Glutamatergic neuron (in vitro differentiated cells): ENCODE data around the gene NCL. TPM values are rescaled to one million over a fixed set of nuclear protein-coding genes. Genes with fewer than 3 reads are reported as not detected.
"Not testable (repeated sequence)": the region's sequence is repeated elsewhere in the genome, so short reads cannot be mapped to it uniquely, and the experiment has no call there.

Experiments used
- DNase-seq: peaks from one replicate; pipeline ENCODE4 v3.0.0; 2022
- H3K27ac Mint-ChIP-seq: one replicate; pipeline ENCODE4 v1.8.0; 2020; ENCODE audit warnings: mild to moderate bottlenecking, mixed read lengths, inconsistent platforms; ENCODE audit not compliant: unreplicated experiment
- H3K27me3 Mint-ChIP-seq: one replicate; pipeline ENCODE4 v1.8.0; 2020; ENCODE audit warnings: mild to moderate bottlenecking, moderate library complexity, mixed read lengths, inconsistent platforms; ENCODE audit not compliant: unreplicated experiment
- H3K36me3 Mint-ChIP-seq: one replicate; pipeline ENCODE4 v1.8.0; 2020; ENCODE audit warnings: mild to moderate bottlenecking, mixed read lengths, inconsistent platforms; ENCODE audit not compliant: unreplicated experiment
- H3K4me1 Mint-ChIP-seq: one replicate; pipeline ENCODE4 v1.8.0; 2020; ENCODE audit warnings: mild to moderate bottlenecking, low read depth, mixed read lengths, inconsistent platforms; ENCODE audit not compliant: unreplicated experiment
- H3K4me3 Mint-ChIP-seq: one replicate; pipeline ENCODE4 v1.8.0; 2020; ENCODE audit warnings: mild to moderate bottlenecking, mixed read lengths, inconsistent platforms; ENCODE audit not compliant: unreplicated experiment
- H3K9me3 Mint-ChIP-seq: one replicate; pipeline ENCODE4 v1.8.0; 2020; ENCODE audit warnings: mild to moderate bottlenecking, moderate library complexity, mixed read lengths, inconsistent platforms; ENCODE audit not compliant: unreplicated experiment
- total RNA-seq: library from RNA; stranded (reverse); fragmentation: NEBNext Ultra II Directional; extraction: Animal tissue kit (Norgen Biotek cat#: 25700); gene quantifications from one replicate; pipeline ENCODE4 v1.2.1, GENCODE V29; 2021; ENCODE audit not compliant: unreplicated experiment
- TF ChIP-seq, protein P1 (sequence below): fragments of 200-600 bp; sonication (generic); IDR thresholded peaks from one replicate; pipeline ENCODE4 v1.5.0; 2021; ENCODE audit not compliant: partially characterized antibody, unreplicated experiment

The NCL gene
- total RNA-seq, 1 donor from 2014 or later: 320 TPM

DNA sequence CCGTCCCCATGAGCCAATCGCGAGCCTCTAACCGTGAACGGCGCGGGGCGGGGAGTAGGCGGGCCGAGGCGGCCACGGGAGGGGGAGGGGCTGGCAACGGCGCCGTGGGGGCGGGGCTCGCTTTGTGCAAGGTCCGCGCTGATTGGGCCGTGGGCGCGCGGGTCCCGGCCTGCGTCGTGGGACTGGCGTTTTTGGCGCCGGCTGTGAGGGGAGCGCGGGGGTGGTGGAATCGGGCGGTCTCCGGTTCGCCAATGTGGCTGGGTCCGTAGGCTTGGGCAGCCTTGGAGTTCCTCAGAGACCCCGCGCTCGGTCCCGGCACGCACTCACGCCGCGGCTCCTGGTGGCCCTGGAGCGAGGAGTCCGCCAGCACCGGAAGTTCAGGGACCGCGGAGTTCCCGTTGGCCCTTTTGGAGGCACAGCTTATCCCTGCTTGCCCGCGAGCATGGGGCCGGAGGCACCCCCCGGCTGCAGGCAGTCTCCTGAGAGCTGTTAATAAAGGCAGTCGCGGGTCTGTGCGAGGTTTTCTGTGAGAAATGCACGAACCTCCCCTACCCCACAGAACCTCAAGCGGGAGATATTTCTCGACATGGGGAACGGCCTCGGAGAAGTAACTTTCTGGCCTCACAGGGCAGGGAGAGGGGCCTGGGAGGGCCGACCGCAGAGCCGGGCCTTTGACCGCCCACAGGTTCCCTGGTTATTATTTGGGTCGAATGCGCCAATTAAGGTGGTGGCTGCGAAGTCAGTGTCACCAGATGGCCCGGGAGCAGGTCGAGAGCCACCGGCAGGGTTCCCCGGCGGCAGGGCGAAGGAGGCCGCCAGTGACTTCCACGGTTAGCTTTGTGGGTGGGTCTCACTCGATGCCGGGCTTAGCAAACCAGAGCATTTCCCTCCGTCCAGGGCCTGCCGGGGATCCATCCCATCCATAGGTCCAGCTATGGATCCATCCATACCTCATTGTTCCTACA, 574 bp upstream of the NCL start:
- Mint-ChIP-seq H3K27ac (peak overlapping the region; percentile 96), H3K9me3 (peaks cover 6% of the 10 kb centered on the region), H3K27me3 (peaks cover 9% of the 10 kb centered on the region), H3K4me1 (peaks cover 17% of the 10 kb centered on the region), H3K36me3 (peaks cover 11% of the 10 kb centered on the region), H3K4me3 (peak overlapping the region; percentile 96)
- peak; percentile 99 for DNase-seq
- TF ChIP-seq, protein P1, sequence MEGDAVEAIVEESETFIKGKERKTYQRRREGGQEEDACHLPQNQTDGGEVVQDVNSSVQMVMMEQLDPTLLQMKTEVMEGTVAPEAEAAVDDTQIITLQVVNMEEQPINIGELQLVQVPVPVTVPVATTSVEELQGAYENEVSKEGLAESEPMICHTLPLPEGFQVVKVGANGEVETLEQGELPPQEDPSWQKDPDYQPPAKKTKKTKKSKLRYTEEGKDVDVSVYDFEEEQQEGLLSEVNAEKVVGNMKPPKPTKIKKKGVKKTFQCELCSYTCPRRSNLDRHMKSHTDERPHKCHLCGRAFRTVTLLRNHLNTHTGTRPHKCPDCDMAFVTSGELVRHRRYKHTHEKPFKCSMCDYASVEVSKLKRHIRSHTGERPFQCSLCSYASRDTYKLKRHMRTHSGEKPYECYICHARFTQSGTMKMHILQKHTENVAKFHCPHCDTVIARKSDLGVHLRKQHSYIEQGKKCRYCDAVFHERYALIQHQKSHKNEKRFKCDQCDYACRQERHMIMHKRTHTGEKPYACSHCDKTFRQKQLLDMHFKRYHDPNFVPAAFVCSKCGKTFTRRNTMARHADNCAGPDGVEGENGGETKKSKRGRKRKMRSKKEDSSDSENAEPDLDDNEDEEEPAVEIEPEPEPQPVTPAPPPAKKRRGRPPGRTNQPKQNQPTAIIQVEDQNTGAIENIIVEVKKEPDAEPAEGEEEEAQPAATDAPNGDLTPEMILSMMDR: no peak

DNA sequence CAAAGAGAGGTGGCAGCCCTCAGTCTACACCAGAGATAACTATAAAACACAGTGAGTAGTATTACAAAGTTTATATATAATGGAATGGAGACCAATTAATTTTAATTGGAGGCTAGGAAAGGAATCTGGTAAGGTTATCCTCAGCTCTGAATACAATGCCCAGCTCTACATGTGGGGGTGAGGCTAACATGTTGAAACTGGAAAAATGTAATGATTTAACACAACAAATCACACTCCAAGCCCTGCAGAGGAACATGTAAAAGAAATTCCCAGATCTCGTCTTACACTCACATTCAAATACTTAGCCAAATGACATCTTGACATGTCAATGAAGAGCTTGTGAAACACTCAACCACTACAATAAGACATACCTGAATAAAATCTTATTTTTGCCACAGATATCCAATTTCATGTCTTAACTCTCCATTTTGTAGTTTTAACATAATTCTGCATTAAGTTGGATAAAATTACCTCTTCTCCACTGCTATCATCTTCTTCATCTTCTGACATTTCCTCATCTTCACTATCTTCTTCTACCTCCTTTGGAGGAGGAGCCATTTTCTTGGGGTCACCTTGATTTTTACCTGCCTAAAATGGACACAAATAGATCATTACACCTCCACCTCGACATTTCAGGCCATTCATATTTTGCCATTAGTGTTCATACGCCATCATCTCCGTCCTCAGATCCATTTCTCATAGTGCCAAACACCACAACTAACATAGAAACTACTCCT, 1.4 kb downstream of the NCL start:
- DNase-seq: no peak
- peak overlapping the region; percentile 96 for H3K4me3 Mint-ChIP-seq
- peaks cover 13% of the 10 kb centered on the region for H3K4me1 Mint-ChIP-seq
- H3K9me3 Mint-ChIP-seq: peaks cover 6% of the 10 kb centered on the region
- peak overlapping the region; percentile 69 for H3K27ac Mint-ChIP-seq
- H3K27me3 Mint-ChIP-seq: peaks cover 8% of the 10 kb centered on the region
- peaks cover 6% of the 10 kb centered on the region for H3K36me3 Mint-ChIP-seq
- TF ChIP-seq, protein P1: no peak

DNA sequence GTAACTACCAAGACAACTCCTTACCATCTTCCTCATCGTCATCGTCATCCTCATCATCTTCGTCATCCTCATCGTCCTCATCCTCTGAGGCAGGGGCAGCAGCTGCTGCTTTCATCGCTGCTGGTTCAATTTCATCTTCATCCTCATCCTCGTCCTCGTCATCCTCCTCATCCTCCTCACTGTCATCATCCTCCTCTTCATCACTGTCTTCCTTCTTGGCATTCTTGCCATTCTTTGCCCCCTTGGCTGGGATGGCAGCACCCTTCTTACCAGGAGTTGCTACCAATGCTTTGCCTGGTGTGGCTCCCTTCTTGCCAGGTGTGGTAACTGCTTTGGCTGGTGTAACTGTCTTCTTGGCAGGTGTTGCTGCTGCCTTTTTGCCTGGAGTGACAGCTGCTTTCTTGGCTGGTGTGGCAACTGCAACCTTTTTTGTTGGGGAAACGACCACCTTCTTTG, 2.7 kb downstream of the NCL start:
- peaks cover 6% of the 10 kb centered on the region for H3K36me3 Mint-ChIP-seq
- H3K4me1 Mint-ChIP-seq: peaks cover 13% of the 10 kb centered on the region
- peaks cover 8% of the 10 kb centered on the region for H3K27me3 Mint-ChIP-seq
- no peak overlapping the region for H3K27ac Mint-ChIP-seq
- DNase-seq: no peak
- peaks cover 5% of the 10 kb centered on the region for H3K9me3 Mint-ChIP-seq
- H3K4me3 Mint-ChIP-seq: peak overlapping the region; percentile 17
- TF ChIP-seq, protein P1: no peak

DNA sequence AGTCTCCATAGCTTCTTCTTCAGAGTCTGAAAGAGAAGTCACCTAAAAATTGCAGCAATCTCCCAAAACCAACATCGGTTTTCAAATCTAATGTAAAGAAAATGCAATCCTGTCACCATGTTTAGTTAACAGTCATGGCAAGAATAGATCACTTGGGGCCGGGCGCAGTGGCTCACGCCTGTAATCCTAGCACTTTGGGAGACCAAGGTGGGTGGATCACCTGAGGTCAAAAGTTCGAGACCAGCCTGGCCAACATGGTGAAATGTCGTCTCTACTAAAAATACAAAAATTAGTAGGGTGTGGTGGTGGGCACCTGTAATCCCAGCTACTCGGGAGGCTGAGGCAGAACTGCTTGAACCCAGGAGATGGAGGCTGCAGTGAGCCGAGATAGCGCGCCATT, 3.4 kb downstream of the NCL start:
- not testable (repeated sequence) for H3K9me3 Mint-ChIP-seq

DNA sequence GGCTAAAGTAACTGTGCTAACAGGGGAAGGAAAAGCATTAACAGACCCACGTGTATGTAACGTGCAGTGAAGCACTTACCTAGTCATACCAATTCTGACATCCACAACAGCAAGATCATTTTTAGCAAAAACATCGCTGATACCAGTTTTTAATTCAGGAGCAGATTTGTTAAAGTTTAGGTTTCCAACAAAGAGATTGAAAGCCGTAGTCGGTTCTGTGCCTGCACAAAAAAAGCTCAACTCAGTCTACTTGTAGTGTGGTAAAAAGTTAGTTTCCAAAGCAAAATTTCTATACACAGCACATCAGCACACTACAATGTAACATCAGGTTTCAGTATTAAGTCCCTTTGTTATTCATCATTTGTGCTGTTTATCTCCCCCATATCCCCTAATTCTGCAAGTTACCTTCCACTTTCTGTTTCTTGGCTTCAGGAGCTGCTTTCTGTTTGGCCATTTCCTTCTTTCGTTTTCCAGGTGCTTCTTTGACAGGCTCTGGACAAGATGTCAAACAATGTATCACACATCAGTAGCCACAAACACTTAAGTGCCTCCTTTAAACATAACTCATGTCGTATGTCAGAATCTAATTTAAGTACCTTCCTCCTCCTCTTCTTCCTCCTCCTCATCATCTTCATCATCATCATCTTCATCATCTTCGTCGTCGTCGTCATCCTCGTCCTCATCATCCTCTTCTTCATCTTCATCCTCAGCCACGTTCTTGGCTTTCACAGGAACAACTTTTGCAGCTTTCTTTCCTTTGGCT, 4.0 kb downstream of the NCL start:
- no peak overlapping the region for H3K4me3 Mint-ChIP-seq
- TF ChIP-seq, protein P1: no peak
- peaks cover 5% of the 10 kb centered on the region for H3K27me3 Mint-ChIP-seq
- H3K27ac Mint-ChIP-seq: no peak overlapping the region
- peaks cover 2% of the 10 kb centered on the region for H3K9me3 Mint-ChIP-seq
- peaks cover 11% of the 10 kb centered on the region for H3K4me1 Mint-ChIP-seq
- peaks cover 6% of the 10 kb centered on the region for H3K36me3 Mint-ChIP-seq
- no peak for DNase-seq

More for the DNA sequence above, 3.4 kb downstream of the NCL start:
- not testable (repeated sequence) for DNase-seq, H3K27me3 Mint-ChIP-seq, H3K27ac Mint-ChIP-seq, H3K4me3 Mint-ChIP-seq, H3K36me3 Mint-ChIP-seq
- H3K4me1 Mint-ChIP-seq: peaks cover 13% of the 10 kb centered on the region
